ENCODE measurements around the gene HDAC10.
A peak's percentile ranks its signal among the peaks of the same experiment; 100 is the strongest.

The HDAC10 gene

DNA sequence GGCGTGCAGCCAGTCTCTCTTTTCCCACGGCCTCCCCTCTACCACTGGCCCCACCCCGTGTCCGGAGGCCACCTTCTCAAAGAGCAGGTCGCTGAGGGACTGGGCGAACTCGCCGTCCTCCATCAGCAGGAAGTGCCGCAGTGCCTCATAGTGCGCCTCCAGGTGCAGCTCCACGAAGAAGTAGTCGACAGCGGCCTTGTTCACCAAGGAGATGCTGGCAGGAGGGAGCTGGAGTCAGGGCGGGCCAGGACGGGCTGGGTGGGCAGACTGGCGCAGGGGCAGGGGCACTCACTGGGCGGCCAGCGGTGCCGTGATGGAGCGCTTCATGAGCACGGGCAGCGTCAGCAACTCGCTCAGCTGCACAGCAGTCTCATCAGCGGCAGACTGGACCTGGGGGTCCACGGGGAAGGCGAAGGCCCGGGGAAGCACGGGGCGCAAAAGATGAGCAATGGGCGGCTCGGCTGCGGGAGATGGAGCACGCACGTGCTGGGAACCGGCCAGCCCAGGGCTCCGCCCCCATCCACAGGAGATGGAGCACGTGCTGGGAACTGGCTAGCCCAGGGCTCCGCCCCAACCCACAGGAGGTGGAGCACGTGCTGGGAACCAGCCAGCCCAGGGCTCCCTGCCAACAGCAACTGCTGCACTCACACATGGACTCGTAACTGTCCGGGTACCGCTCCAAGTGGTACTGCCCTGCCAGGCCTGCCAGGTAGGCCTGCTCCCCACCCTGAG is 31.9 kb downstream of the HDAC10 start:
- no peak for TF ChIP-seq CTCF (IDR thresholded peaks at IDR 0.05; ENCODE audit: control insufficient read depth, extremely low read depth, insufficient read depth)
- no peak overlapping the region for H3K4me3 ChIP-seq (ENCODE audit: low read depth, low read length)
- peak; percentile 96 for DNase-seq (ENCODE audit: low read depth)

- no peak overlapping the region for H3K4me3 ChIP-seq (ENCODE audit: low read depth, low read length)
- DNase-seq (ENCODE audit: low read depth): no peak
- TF ChIP-seq CTCF (IDR thresholded peaks at IDR 0.05; ENCODE audit: control insufficient read depth, extremely low read depth, insufficient read depth): no peak
Measured at GRCh38 chr22:50218153-50218995, 32.7 kb downstream of the HDAC10 start.

- TF ChIP-seq CTCF (IDR thresholded peaks at IDR 0.05; ENCODE audit: control insufficient read depth, extremely low read depth, insufficient read depth): no peak
- no peak overlapping the region for H3K4me3 ChIP-seq (ENCODE audit: low read depth, low read length)
- no peak for DNase-seq (ENCODE audit: low read depth)
Measured at GRCh38 chr22:50217543-50218152, 33.4 kb downstream of the HDAC10 start.

- no peak overlapping the region for H3K4me3 ChIP-seq (ENCODE audit: low read depth, low read length)
- no peak for DNase-seq (ENCODE audit: low read depth)
- no peak for TF ChIP-seq CTCF (IDR thresholded peaks at IDR 0.05; ENCODE audit: control insufficient read depth, extremely low read depth, insufficient read depth)
Measured at GRCh38 chr22:50216684-50217520, 34.2 kb downstream of the HDAC10 start.

DNA sequence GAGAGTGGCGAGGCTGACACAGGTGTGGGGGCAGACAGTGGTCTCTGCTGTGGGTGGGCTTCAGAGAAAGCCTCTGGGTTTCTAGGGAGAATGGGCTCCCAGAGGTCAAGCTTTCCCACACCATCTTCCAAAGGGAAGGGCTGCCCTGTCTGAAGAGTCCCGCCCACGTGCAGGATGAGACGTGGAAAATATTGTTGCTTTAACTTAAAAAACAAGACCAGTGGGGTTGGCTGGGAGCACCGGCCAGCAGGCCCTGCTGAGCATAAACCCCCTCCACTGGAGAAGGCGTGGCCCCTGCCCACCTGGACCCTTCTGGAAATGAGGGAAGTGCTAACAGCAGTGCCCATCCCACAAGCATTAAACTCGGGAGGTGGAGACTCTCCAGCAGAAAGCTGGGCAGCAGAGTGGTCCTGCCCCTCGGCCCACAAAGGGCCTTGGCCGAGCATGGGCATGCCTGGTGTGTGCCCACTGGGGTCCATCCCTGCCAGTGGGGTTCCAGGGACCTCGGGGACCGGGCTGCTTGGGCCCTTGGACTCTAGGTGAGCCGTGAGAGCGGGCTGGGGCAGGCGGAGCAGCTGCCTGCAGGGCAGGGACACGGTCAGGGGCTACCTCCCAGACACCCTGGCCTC is 34.9 kb downstream of the HDAC10 start:
- TF ChIP-seq CTCF (IDR thresholded peaks at IDR 0.05; ENCODE audit: control insufficient read depth, extremely low read depth, insufficient read depth): no peak
- no peak overlapping the region for H3K4me3 ChIP-seq (ENCODE audit: low read depth, low read length)
- no peak for DNase-seq (ENCODE audit: low read depth)

All from LNCaP clone FGC (cell line).